ENCODE measurements around the gene JUNB.

JUNB gene

DNA sequence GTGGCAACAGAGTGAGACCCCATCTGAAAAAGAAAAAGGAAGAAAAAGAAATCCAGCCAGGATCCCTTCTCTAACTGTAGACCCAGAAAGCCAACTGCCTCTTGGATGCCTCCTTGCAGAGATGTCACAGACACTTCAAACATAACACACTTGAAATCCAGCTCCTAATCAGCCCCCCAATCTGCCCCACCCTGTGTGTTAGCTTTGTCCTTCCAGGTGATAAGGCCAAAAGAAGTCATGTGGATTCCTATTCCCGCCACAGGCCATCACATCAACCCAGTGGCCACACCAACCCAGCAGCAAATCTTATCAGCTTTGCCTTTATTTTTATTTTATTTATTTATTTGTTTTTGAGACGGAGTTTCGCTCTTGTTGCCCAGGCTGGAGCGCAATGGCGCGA, 31.6 kb upstream of the JUNB start:
- H3K9me3 ChIP-seq (ENCODE audit: control insufficient read depth, low read depth, low read length), result no peaks in the 10 kb centered on the region
- no peak overlapping the region for H3K27ac ChIP-seq (ENCODE audit: low read length)
- peaks cover 10% of the 10 kb centered on the region for H3K36me3 ChIP-seq (ENCODE audit: control insufficient read depth, low read depth, low read length)
- H3K27me3 ChIP-seq (ENCODE audit: control insufficient read depth, insufficient read depth, low read length), result no peaks in the 10 kb centered on the region
- no peaks in the 10 kb centered on the region for H3K4me1 ChIP-seq (ENCODE audit: control insufficient read depth, low read depth, low read length)
- H3K4me3 ChIP-seq (ENCODE audit: low read length), result no peak overlapping the region
- no peak overlapping the region for H3K9ac ChIP-seq (ENCODE audit: low read length)

- H3K27ac ChIP-seq (ENCODE audit: low read length), result no peak overlapping the region
- H3K4me3 ChIP-seq (ENCODE audit: low read length), result no peak overlapping the region
- H3K9ac ChIP-seq (ENCODE audit: low read length), result no peak overlapping the region
- H3K4me1 ChIP-seq (ENCODE audit: control insufficient read depth, low read depth, low read length), result no peaks in the 10 kb centered on the region
- no peaks in the 10 kb centered on the region for H3K9me3 ChIP-seq (ENCODE audit: control insufficient read depth, low read depth, low read length)
- no peaks in the 10 kb centered on the region for H3K27me3 ChIP-seq (ENCODE audit: control insufficient read depth, insufficient read depth, low read length)
- H3K36me3 ChIP-seq (ENCODE audit: control insufficient read depth, low read depth, low read length), result peaks cover 12% of the 10 kb centered on the region
Observed at GRCh38 chr19:12763100-12763499, 28.2 kb upstream of the JUNB start.

DNA sequence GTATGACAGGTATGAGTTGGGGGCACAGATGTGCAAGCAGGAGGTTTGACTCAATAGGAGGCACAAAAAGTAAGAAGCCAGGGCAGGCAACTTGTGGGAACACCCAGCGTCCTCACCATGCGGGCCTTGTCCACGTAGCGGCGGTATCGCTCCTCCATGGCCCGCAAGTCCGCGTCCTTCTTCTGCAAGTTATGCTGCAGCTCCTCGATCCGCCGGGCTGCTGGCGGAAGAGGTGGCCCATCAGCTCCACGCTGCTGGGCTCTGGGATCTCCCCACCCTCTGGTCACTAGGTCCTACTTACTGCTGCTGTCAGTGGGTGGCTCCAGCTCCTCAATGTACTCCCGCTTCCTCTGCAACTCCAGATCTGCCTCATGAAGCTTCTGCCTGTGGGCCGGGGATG, 26.6 kb upstream of the JUNB start:
- Histone ChIP-seq H3K9me3 (ENCODE audit: control insufficient read depth, low read depth, low read length) (no peaks in the 10 kb centered on the region), H3K4me3 (ENCODE audit: low read length) (no peak overlapping the region), H3K27ac (ENCODE audit: low read length) (no peak overlapping the region), H3K4me1 (ENCODE audit: control insufficient read depth, low read depth, low read length) (no peaks in the 10 kb centered on the region), H3K27me3 (ENCODE audit: control insufficient read depth, insufficient read depth, low read length) (no peaks in the 10 kb centered on the region), H3K36me3 (ENCODE audit: control insufficient read depth, low read depth, low read length) (peaks cover 12% of the 10 kb centered on the region), H3K9ac (ENCODE audit: low read length) (no peak overlapping the region)

DNA sequence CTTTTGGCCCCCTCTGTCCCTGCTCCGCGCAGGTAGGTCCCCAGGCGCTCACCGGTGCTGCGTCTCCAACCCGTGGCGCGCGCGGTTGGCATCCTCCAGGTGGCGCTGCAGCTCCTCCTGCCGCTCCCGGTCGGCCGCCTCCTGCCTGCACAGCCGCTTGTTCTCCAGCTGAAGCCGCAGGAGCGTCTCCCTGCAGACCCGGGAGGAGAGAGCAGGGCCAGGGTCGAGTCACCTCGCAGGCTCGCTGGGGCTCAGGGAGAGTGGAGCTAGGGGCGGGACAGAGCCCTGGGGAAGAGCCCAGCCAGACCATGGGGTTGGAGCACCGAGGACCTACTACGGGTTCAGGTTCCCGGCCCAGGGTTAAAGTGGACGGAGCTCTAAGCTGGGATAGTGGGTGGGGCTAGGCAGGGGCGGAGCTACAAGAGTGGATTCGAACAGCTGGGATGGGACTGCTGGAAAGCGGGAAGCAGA, 25.2 kb upstream of the JUNB start:
- Histone ChIP-seq H3K9me3 (ENCODE audit: control insufficient read depth, low read depth, low read length) (no peaks in the 10 kb centered on the region), H3K36me3 (ENCODE audit: control insufficient read depth, low read depth, low read length) (peaks cover 12% of the 10 kb centered on the region), H3K4me3 (ENCODE audit: low read length) (peak overlapping the region; percentile 53), H3K9ac (ENCODE audit: low read length) (no peak overlapping the region), H3K4me1 (ENCODE audit: control insufficient read depth, low read depth, low read length) (peaks cover 4% of the 10 kb centered on the region), H3K27ac (ENCODE audit: low read length) (no peak overlapping the region), H3K27me3 (ENCODE audit: control insufficient read depth, insufficient read depth, low read length) (no peaks in the 10 kb centered on the region)

DNA sequence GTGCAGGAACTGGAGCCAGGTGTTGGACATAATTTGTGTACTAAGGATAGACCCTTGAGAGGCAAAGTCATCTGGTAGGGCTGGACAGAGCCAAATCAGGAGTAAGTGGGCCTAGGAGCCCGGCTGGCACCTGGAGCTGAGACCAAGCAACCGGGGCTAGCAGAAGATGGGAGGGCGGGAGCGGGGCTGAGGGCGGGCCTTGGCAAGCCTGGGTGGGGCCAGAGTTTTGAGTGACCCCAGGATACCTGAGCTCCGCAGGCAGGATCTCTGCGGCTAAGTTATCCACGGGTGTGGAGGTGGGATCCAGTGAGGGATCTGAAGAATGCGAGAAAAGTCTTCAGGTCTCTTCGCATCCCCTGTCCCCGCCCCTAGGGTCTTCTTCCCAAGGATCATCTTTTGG, 24.1 kb upstream of the JUNB start:
- Histone ChIP-seq H3K36me3 (ENCODE audit: control insufficient read depth, low read depth, low read length) (peaks cover 12% of the 10 kb centered on the region), H3K4me1 (ENCODE audit: control insufficient read depth, low read depth, low read length) (peaks cover 4% of the 10 kb centered on the region), H3K9me3 (ENCODE audit: control insufficient read depth, low read depth, low read length) (no peaks in the 10 kb centered on the region), H3K4me3 (ENCODE audit: low read length) (no peak overlapping the region), H3K9ac (ENCODE audit: low read length) (no peak overlapping the region), H3K27ac (ENCODE audit: low read length) (no peak overlapping the region), H3K27me3 (ENCODE audit: control insufficient read depth, insufficient read depth, low read length) (no peaks in the 10 kb centered on the region)

- Histone ChIP-seq H3K4me1 (ENCODE audit: control insufficient read depth, low read depth, low read length) (peaks cover 4% of the 10 kb centered on the region), H3K4me3 (ENCODE audit: low read length) (no peak overlapping the region), H3K9me3 (ENCODE audit: control insufficient read depth, low read depth, low read length) (no peaks in the 10 kb centered on the region), H3K9ac (ENCODE audit: low read length) (no peak overlapping the region), H3K27me3 (ENCODE audit: control insufficient read depth, insufficient read depth, low read length) (no peaks in the 10 kb centered on the region), H3K36me3 (ENCODE audit: control insufficient read depth, low read depth, low read length) (peaks cover 12% of the 10 kb centered on the region), H3K27ac (ENCODE audit: low read length) (no peak overlapping the region)
Observed at GRCh38 chr19:12767666-12768065, 23.6 kb upstream of the JUNB start.

DNA sequence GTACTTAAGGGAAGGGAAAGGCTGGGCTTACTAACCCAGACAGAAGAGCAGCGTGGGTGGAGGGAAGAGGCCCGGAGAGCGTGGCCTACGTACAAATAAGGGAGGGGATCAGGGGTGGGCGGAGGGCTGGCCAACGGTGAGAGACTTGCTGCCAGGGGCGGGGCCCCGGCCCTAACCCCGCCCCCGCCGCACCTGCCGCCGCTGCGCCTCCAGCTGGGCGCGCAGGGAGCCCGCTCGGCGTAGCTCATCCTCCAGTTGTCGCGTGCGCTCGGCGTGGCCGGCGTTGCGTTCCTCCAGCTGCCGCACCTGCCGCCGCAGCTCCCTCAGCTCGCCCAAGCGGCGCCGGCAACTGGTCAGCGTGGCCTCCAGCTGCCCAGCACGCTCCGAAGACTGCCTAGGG, 21.6 kb upstream of the JUNB start:
- Histone ChIP-seq H3K9me3 (ENCODE audit: control insufficient read depth, low read depth, low read length) (no peaks in the 10 kb centered on the region), H3K27ac (ENCODE audit: low read length) (no peak overlapping the region), H3K4me3 (ENCODE audit: low read length) (peak overlapping the region; percentile 37), H3K36me3 (ENCODE audit: control insufficient read depth, low read depth, low read length) (peaks cover 2% of the 10 kb centered on the region), H3K4me1 (ENCODE audit: control insufficient read depth, low read depth, low read length) (peaks cover 4% of the 10 kb centered on the region), H3K27me3 (ENCODE audit: control insufficient read depth, insufficient read depth, low read length) (no peaks in the 10 kb centered on the region), H3K9ac (ENCODE audit: low read length) (no peak overlapping the region)

- H3K4me1 ChIP-seq (ENCODE audit: control insufficient read depth, low read depth, low read length), result peaks cover 4% of the 10 kb centered on the region
- H3K9ac ChIP-seq (ENCODE audit: low read length), result no peak overlapping the region
- H3K4me3 ChIP-seq (ENCODE audit: low read length), result no peak overlapping the region
Observed at GRCh38 chr19:12770922-12771321, 20.4 kb upstream of the JUNB start.

GRCh38 chr19:12772323-12772722, 19.0 kb upstream of the JUNB start:
- no peaks in the 10 kb centered on the region for H3K27me3 ChIP-seq (ENCODE audit: control insufficient read depth, insufficient read depth, low read length)
- H3K27ac ChIP-seq (ENCODE audit: low read length), result no peak overlapping the region
- H3K4me3 ChIP-seq (ENCODE audit: low read length), result no peak overlapping the region
- no peaks in the 10 kb centered on the region for H3K9me3 ChIP-seq (ENCODE audit: control insufficient read depth, low read depth, low read length)
- peaks cover 6% of the 10 kb centered on the region for H3K4me1 ChIP-seq (ENCODE audit: control insufficient read depth, low read depth, low read length)
- H3K36me3 ChIP-seq (ENCODE audit: control insufficient read depth, low read depth, low read length), result no peaks in the 10 kb centered on the region
- H3K9ac ChIP-seq (ENCODE audit: low read length), result no peak overlapping the region

More at GRCh38 chr19:12770922-12771321, 20.4 kb upstream of the JUNB start:
- no peaks in the 10 kb centered on the region for H3K27me3 ChIP-seq (ENCODE audit: control insufficient read depth, insufficient read depth, low read length)
- no peaks in the 10 kb centered on the region for H3K36me3 ChIP-seq (ENCODE audit: control insufficient read depth, low read depth, low read length)
- no peaks in the 10 kb centered on the region for H3K9me3 ChIP-seq (ENCODE audit: control insufficient read depth, low read depth, low read length)
- no peak overlapping the region for H3K27ac ChIP-seq (ENCODE audit: low read length)

GRCh38 chr19:12773571-12773970, 17.7 kb upstream of the JUNB start:
- H3K27me3 ChIP-seq (ENCODE audit: control insufficient read depth, insufficient read depth, low read length), result no peaks in the 10 kb centered on the region
- H3K9me3 ChIP-seq (ENCODE audit: control insufficient read depth, low read depth, low read length), result no peaks in the 10 kb centered on the region
- H3K36me3 ChIP-seq (ENCODE audit: control insufficient read depth, low read depth, low read length), result no peaks in the 10 kb centered on the region
- no peak overlapping the region for H3K9ac ChIP-seq (ENCODE audit: low read length)
- H3K27ac ChIP-seq (ENCODE audit: low read length), result no peak overlapping the region
- H3K4me3 ChIP-seq (ENCODE audit: low read length), result no peak overlapping the region
- peaks cover 15% of the 10 kb centered on the region for H3K4me1 ChIP-seq (ENCODE audit: control insufficient read depth, low read depth, low read length)

GRCh38 chr19:12774588-12775555, 16.4 kb upstream of the JUNB start, which contains the start of gene HOOK2:
Gene HOOK2 (minus strand): TSS chr19:12775552. CDS start chr19:12775449, 103 bp downstream.
- Histone ChIP-seq H3K9ac (ENCODE audit: low read length) (peak within 1 kb of the TSS; percentile 67), H3K4me1 (ENCODE audit: control insufficient read depth, low read depth, low read length) (peaks cover 24% of the 10 kb centered on the region), H3K9me3 (ENCODE audit: control insufficient read depth, low read depth, low read length) (no peaks in the 10 kb centered on the region), H3K27me3 (ENCODE audit: control insufficient read depth, insufficient read depth, low read length) (no peaks in the 10 kb centered on the region), H3K27ac (ENCODE audit: low read length) (no peak within 1 kb of the TSS), H3K4me3 (ENCODE audit: low read length) (peak within 1 kb of the TSS; percentile 80), H3K36me3 (ENCODE audit: control insufficient read depth, low read depth, low read length) (no peaks in the 10 kb centered on the region)
